NK-92 (cell line): ENCODE data around the gene ABCB11.

ENCODE experiments used
- DNase-seq: peaks from one replicate; lab custom pipeline; 2025; ENCODE audit not compliant: unreplicated experiment; lab: John Stamatoyannopoulos, UW

The ABCB11 gene

GRCh38 chr2:168981651-168982050 is 49.5 kb downstream of the ABCB11 start:
- no peak for DNase-seq

GRCh38 chr2:168978461-168978861 is 52.7 kb downstream of the ABCB11 start:
- no peak for DNase-seq

- no peak for DNase-seq
Measured at GRCh38 chr2:168977608-168978007, 53.5 kb downstream of the ABCB11 start.

DNA sequence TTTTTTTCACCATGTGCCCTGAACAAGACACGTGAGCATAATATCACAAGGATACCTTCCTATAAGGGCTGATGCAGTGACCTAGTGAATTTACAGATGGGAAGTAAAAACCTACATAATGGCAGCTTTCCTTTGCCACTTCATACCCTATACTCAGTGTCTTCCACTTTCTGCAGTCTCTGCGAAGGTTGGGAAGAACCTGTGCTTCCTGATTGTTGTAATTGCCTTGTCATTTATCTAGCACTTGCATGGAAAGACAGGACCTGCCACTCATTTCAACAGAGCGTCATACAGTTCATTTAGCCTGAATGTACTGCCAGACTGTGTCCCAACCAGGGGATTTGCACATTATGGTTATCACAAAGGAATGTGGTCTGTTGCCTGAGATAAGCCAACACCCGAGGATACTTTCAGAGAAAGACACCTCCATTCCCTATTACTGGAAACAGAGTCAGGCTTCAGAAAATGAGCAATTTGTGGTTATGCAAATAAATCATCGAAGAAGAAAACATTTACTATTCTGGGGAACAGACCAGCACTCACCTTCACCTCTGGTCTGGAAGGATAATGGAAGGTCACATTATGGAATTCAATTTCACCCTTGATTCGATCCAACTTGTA is 55.0 kb downstream of the ABCB11 start:
- DNase-seq, result no peak

DNA sequence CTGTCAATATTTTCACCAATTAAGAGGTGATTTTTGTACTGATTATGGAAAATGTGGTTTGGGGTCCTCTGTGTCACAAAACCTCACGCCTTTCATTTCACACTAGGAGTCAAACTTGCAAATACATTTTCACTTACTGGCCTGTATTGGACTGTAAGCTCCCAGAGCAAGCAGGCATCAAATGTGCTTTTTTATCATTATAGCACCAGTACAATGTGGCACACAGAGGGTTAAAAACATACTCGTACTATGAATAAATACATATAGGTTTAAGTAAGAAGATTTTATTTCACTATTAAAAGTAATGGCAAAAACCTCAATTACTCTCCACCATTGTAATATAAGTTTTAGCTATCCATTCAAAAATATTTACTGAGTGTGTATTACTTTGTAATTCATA is 56.7 kb downstream of the ABCB11 start:
- DNase-seq, result no peak

- no peak for DNase-seq
Measured at GRCh38 chr2:168971261-168971660, 59.9 kb downstream of the ABCB11 start.

- DNase-seq, result no peak
Measured at GRCh38 chr2:168970711-168971233, 60.4 kb downstream of the ABCB11 start.

DNA sequence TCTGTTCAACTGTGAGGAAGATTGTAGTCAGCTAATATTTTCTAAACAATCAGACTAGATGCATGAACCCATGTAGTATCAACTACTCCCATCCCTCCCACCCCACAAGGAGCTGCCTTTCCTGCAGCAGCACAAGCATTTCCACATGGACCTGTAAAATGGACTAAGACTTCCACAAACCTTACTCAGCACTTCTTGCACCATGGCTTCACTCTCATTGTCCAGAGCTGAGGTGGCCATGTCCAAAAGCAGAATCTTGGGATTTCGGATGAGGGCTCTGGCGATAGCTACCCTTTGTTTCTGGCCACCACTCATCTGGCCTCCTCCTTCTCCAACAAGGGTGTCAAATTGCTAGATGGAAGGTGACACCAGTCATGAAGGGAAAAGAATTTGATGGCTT is 61.3 kb downstream of the ABCB11 start:
- DNase-seq, result no peak

DNA sequence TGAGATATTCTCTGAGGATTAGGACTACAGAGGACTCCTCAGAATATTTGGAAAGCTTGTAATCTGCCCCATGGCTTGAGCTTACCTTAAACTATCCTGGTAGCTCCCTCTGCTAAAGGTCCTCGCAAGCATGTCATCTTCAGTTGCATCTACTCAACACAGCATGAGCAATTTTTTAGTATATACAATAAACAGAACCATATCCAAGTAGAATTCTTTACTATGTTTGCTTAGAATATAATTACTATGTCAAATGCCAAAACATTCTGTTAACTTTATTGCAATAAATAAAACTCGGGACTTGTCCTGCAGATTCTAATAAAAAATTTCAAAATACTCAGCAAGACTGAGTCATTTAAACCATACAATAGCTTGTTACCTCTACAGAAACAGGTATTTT is 62.8 kb downstream of the ABCB11 start:
- DNase-seq, result no peak

DNA sequence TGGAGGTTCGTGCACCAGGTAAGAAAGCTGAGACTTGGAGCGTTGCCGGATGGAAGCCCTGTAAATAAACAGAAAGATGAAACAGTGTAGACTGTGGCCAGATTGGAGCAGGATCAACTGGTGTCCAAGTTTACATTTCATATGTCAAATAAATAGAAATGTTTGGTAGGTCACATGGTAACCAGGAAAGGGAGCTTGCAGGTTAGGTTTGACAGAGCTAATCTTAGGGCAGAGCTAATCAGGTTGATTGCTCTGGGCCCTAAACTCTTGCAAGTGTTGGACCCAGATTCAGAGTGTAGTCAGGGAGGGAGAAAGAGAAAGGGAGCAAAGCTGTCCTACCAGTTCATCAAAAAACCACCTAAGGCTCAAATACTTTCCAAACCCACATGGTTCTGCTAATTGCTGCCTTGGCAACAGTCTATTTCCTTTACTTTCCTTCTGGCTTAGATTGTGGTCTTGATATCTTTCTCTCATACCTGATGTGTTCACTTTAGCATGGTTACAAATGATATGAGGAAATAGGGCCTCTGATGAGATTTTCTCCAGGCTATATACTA is 66.8 kb downstream of the ABCB11 start:
- DNase-seq, result no peak

GRCh38 chr2:168962636-168963035 is 68.5 kb downstream of the ABCB11 start:
- no peak for DNase-seq

- DNase-seq, result no peak
Measured at GRCh38 chr2:168961450-168962229, 69.5 kb downstream of the ABCB11 start.

- no peak for DNase-seq
Measured at GRCh38 chr2:168956392-168956791, 74.7 kb downstream of the ABCB11 start.

- no peak for DNase-seq
Measured at GRCh38 chr2:168955321-168955720, 75.8 kb downstream of the ABCB11 start.

GRCh38 chr2:168954256-168954655 is 76.9 kb downstream of the ABCB11 start:
- no peak for DNase-seq

GRCh38 chr2:168952424-168952823 is 78.7 kb downstream of the ABCB11 start:
- DNase-seq, result no peak

DNA sequence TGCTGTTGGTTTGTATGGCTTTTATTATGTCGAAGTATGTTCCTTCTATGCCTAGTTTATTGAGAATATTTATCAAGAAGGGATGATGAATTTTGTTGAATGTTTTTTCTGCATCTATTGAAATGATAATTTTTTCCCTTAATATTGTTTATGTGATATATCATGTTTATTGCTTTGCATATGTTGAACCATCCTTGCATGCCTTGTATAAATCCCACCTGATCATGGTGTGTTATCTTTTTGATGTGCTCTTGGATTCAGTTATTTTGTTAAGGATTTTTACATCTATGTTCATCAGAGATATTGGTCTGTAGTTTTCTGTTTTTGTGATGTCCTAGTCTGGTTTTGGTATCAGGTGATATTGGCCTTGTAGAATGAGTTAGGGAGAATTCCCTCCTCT is 79.3 kb downstream of the ABCB11 start:
- no peak for DNase-seq

DNA sequence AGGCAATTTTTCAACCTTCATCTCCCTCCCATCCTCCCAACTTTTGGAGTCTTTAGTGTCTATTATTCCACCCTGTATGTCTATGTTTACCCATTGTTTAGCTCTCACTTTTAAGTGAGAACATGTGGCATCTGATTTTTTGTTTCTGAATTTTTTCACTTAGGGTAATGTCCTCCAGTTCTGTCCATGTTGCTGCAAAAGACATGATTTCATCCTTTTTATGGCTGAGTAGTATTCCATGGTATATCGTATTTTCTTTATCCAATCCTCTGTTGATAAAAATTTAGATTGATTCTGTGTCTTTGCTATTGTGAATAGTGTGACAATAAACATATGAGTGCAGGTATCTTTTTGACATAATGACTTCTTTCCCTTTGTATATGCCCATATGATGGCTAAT is 81.8 kb downstream of the ABCB11 start:
- DNase-seq, result no peak

GRCh38 chr2:168948621-168949212 is 82.4 kb downstream of the ABCB11 start:
- no peak for DNase-seq

DNA sequence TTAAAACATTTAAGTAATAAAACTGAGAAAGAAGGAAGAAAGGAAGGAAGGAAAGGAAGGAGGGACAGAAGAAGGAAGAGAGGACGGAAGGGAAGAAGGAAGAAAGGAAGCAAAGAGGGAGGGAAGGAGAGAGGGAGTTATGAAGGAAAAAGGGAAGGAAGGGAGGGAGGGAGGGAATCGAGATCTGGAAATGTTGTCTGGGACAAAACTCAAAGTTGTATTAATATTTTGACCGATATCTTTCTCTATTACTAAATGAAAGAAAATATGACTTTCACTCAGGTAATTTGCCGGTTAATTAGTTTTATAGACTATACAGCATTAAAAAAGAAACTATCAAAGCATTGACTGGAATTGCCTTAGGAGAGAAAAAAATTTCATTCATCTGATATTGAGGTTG is 85.6 kb downstream of the ABCB11 start:
- no peak for DNase-seq

- DNase-seq, result no peak
Measured at GRCh38 chr2:168944065-168944464, 87.1 kb downstream of the ABCB11 start.

- no peak for DNase-seq
Measured at GRCh38 chr2:168941297-168941696, 89.8 kb downstream of the ABCB11 start.
